ENCODE data around the gene ASCL4.
A peak's percentile ranks its signal among the peaks of the same experiment; 100 is the strongest.
"Not testable (repeated sequence)": the region's sequence is repeated elsewhere in the genome, so short reads cannot be mapped to it uniquely, and the experiment has no call there.

ASCL4 gene, protein sequence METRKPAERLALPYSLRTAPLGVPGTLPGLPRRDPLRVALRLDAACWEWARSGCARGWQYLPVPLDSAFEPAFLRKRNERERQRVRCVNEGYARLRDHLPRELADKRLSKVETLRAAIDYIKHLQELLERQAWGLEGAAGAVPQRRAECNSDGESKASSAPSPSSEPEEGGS

DNA sequence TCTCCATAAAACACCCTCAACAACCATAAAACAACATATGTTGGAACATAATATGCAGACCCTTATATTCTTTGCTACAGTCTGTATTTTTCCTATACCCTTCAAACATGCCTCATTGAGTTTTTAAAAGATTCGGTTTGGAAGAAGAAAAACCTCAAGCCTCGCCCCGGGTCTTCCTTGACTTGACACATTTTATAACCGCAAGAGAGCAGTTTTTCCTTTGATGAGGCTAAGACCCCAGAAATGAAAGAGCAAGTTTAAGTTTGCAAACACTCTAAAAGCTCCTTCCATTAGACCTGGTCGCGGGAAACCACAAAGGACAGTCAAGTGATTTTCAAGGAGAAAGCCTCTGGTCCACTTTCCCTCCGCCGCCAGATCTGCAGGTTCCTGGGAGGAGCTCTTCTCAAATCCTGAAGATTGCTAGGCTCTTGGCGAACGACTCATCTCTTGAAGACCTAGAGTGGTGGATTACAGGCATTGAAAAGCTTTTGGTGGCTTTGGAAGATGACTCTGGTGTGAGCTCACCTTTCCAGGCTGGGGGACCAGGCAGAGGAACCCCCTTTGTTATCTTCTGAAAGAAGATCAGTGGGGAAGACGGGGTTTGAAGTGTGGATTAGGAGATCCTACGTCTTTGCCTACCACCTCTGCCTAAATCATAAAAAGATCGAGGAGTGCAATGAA is at the start of gene ASCL4:
ASCL4 (plus strand) TSS at position 356 of the 681 bp plus-strand sequence. CDS start 515 bp downstream, outside the sequence.
- DNase-seq = no peak

DNA sequence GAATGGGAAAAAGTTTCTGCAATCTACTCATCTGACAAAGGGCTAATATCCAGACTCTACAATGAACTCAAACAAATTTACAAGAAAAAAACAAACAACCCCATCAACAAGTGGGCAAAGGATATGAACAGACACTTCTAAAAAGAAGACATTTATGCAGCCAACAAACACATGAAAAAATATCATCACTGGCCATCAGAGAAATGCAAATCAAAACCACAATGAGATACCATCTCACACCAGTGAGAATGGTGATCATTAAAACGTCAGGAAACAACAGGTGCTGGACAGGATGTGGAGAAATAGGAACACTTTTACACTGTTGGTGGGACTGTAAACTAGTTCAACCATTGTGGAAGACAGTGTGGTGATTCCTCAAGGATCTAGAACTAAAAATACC is 47.2 kb upstream of the ASCL4 start:
- not testable (repeated sequence) for DNase-seq

DNA sequence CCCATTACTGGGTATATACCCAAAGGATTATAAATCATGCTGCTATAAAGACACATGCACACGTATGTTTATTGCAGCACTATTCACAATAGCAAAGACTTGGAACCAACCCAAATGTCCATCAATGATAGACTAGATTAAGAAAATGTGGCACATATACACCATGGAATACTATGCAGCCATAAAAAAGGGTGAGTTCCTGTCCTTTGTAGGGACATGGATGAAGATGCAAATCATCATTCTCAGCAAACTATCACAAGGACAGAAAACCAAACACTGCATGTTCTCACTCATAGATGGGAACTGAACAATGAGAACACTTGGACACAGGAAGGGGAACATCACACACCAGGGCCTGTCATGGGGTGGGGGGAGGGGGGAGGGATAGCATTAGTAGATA is 46.8 kb upstream of the ASCL4 start:
- DNase-seq = not testable (repeated sequence)

DNA sequence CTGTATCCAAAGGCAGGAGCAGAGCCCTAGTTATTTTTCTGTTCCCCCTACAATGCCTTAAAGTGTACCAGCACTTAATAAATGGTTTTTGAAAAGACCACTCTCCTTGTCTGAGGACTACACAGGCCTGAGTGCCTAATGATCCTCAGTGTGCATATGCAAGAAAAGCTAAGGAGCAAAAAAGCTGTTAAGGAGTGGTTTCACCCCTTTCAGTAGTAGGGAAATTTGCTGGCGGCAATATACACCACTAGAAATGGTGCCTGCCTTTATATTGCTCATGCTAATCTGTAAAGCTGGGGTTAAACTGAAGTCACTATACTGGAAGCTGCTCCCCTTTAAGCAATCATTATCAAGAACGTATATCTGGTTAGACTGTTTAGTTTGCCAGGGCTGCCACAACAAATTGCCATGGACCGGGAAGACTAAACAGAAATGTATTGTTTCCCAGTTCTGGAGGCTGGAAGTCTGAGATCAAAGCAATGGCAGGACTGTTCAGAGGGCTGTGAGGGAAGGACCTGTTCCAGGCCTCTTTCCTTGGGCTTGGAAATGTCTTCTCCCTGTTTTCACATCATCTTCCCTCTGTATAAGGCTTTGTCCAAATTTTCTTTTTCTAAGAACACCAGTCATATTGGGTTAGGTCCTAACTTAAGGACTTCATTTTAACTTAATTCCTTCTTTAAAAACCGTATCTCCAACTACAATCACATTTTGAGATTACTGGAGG is 43.7 kb upstream of the ASCL4 start:
- no peak for DNase-seq

DNA sequence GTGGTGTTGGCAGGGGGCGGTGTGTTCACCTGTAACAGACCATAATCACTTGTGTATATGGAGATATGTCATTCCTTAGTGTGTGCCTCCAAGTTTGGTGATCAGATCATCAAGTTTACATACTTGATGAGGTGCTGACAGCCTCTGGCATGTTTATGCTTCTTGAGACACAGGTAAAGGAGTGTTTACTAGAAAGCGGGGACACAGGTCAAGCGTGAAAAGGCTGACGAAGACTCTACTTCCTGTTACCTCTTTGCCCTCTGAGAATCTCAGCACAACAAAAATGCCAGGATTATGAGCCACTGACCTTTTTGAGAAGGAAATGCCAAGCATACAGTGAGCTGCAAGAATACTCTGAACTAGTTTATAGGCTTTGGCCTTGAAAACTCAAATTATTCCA is 43.1 kb upstream of the ASCL4 start:
- no peak for DNase-seq

DNA sequence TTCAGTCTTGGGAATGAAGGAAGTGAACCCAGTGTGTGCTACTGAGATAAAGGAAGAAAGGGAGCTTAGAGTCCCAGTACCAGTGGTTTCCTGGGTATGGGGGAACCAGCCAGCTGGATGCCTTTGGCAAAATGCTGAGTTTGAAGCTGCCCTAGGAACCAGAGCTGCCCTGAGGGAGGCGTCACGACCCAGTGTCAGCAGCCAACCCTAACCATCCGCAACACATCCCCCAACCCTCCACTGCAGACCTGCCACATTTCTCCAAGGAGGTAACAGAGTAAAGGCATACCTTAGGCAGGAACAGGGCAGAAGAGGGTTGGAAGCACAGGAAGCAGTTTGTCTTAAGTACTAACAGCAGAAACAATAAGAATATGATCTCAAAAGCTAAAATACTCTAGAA is 42.1 kb upstream of the ASCL4 start:
- DNase-seq = peak; percentile 10

DNA sequence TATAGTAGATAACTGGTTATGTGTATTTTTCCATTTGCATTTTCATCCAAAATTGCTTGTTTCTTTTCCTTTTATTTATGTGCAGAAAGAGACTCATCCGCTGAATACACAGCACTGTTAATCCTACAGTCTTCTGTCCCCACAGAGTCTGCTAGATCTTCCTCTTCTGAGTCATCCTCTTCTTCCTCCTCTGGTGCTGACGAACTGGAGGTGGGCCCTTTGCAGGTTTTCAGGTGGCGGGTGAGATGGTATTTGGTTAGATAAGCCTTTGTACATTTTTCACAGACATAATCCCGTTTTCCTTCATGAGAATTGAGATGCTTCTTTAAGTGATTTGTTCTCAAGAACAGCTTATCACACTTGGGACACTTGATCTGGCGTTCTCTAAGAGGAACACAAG is 40.4 kb upstream of the ASCL4 start:
- no peak for DNase-seq

DNA sequence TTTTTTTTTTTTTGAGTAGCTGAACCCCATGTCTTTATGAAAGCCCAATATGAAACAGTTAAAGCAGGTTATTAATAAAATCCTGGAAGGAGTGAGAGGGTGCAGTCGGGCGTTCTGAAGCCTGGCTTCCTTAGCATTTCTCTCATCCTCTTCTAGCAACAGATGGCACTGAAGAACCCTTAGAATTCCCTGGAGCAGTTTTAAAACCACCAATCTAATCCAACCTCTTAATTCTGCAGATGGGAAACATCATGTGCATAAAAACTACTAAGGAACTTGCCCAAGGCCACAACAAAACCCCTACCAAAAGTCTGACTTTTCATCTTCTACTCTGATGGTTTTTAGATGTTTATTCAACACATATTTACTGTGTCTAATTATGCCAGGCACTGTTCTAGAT is 38.7 kb upstream of the ASCL4 start:
- DNase-seq = no peak

DNA sequence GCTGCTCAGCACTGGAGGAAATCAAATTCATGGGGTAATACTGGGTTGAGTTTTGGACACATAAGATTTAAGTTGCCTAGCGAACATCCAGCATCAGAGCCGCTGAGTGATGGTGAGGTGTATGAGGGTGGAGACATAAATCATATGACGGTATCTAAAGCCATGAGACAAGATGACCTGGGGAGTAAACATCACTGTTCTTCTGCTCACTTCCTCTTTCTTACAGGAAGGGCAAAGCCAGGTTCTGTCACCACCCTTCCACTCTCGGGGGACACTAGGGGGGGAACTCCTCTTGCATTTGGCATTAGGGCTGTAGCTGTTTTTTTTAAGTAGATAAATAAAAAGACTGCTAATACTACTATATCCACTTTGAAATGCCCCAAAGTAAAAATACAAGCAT is 37.6 kb upstream of the ASCL4 start:
- peak; percentile 63 for DNase-seq

DNA sequence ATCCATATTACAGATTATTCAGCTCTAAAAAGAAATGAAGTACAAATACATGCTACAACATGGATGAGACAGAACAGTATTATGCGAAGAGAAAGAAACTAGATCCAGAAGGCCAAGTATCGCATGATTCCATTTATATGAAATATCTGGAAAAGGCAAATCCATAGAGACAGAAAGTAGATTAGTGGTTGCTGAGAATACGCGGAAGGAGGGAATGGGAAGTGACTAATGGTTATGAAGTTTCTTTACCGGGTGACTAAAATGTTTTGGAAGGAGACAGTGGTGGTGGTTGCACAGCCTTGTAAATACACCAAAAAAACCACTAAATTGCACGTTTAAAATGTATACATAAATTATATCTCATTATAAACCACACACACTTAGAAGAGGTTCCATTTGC is 26.0 kb upstream of the ASCL4 start:
- DNase-seq = no peak

DNA sequence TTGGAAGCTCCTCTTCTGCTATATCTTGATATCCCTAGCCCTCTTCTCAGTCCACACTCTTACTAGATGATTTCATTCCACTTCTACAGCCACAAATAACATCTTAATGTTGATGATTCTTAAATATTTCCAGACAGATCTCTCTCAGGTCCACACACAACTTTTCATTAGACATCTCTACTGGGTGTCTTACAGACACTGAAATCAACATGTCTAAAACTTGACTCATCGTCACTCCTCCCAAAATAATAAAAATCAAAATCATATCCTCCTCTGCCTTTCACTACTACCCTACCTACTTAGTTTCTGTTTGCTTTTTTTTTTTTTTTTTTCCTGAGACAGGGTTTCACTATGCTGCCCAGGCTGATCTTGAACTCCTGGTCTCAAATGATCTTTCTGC is 25.4 kb upstream of the ASCL4 start:
- no peak for DNase-seq

DNA sequence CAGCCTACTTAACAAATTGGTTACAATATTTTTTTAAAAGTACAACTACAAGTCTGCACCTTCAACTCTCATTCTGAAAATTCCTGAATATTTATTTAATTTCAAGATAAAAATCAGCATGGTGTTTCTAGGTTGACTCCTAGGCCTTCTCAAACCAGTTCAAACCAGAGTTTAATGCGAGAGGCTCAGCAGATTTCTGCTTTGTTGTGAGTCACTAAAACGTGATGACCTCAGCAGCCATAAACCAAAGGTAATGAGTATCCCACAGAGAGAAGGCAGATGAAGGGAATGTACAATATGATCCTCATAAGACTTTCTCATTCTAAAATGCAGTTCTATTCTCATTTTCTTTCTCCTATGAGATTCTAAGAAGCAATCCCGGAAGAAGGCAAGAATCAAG is 15.1 kb upstream of the ASCL4 start:
- DNase-seq = peak; percentile 60

DNA sequence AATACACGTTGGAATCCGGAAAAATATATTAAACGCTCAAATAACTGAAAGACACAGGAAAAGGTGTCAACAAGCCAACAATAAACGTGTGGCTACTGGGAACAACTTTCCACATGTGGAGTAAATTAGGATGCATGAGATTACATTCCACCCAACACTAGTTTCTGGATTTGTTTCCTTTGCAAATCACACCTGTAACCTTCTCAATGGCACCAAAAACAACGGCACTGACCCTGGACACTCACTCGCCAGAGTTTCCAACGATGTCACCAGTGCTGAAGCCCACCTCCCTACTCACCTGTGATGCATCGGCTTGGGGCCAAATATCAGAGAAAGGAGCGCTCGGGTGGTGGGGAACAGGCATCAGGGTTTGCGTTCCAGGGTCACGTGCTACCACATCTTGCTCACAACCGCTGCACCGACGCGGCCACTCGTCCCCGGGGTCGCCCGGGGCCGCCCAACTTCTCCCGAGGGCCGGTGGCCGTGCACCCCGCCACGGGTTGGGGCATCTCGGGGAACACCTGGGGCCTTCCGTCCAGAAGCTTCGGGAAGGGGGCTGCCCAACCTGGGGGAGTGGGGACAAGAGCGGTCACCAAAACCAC is 14.2 kb upstream of the ASCL4 start:
- DNase-seq = peak; percentile 59

DNA sequence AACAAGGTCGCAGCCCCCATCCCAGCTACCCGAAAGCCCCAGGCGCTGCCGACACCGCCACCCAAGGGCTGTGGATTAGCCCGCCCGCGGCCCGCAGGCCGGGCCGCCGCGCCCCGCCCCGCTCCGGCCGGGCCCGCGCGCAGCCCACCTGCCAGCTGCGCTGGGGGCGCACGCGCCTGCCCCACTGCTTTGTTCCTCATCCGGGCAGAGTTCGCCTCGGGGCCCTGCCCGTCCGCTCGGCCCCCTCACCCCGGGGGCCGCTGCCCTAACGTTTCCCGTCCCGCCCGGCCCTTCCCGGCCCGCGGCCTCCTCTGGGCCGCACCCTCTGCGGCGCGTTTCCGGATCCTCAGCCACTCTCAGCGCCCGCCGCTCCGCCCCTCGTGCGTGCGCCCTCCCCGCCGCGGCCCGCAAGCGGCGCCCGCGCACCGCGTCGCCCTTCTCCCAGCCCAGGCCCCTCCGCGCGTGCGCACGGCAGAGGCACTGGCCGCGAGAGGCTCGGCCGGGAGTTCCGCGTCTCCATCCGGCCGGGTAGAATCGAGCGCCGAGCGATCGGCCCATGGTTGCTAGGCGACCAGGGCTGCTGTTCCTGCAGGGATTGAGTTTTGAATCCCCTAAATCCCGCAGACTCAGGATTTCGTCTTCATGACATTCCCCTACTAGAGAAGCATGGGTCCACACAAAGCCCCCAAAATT is 13.5 kb upstream of the ASCL4 start, which contains the start of gene PRDM4:
PRDM4 (minus strand) TSS at position 329 of the 693 bp plus-strand sequence. CDS start 622 bp downstream, outside the sequence.
- DNase-seq = peak; percentile 96

DNA sequence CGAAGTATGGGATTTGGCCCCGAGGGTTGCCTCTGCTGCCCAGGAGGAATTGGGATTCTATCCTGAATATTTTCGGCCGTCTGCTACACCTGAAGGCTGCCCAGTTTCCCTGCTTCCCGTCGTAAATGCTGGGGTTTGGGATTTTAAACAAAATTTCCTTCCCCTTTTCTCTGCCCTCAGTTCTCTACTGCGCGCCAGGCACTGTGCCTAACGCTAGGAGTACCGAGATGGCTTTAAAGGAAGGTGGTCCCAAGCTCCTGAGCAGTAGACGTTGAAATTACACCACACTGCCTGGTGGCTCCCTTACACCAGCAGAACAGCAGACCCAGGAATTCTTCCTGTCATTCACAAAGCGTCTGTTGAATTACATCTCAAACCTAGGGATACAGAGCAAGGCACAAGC is 13.0 kb upstream of the ASCL4 start:
- DNase-seq = peak; percentile 32

DNA sequence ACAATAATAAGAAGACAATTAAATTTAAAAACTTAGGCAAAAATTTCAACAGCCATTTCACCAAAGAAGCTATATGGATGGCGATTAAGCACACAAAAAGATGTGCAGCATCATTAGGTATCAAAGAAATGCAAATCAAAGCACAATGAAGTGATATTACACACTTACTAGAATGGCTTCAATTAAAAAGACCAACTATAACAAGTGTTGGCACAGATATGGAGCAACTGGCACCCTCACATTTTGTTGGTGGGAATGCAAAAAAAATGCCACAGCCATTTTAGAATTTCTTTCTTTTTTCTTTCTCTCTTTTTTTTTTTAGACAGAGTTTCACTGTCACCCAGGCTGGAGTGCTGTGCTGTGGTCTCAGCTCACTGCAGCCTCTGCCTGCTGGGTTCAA is 11.6 kb upstream of the ASCL4 start:
- DNase-seq = no peak

DNA sequence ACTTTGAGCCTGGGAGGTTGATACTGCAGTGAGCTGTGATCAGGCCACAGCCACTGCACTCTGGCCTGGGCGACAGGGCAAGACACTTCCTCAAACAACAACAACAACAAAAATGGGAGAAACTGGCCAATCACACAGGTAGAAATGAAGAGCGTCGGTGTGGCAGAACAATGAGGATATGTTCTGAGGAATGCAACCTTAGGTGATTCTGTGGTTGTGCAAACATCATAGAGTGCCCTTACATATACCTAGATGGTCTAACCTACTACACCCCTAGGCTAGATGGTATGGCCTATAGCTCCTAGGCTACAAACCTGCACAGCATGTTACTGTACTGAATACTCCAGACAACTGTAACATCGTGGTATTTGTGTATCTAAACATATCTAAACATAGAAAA is 9.9 kb upstream of the ASCL4 start:
- no peak for DNase-seq

DNA sequence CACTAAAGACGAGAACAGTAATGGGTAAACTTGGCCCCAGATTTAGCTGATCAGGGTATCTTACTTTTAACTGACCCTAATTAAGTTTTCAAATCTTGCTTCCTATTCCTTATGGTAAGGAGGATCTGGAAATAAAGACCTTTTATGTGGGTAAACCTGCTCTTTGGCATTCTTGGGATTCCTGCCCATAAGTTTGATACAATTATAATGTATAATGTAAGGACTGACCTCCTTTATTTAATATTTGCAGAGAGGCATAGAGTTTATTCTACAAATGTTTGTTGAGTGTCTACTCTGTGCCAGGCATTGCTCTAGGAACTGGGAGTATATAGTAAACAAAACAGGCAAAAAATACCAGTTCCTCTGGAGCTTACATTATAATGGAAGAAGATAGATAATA is 9.2 kb upstream of the ASCL4 start:
- DNase-seq = no peak

DNA sequence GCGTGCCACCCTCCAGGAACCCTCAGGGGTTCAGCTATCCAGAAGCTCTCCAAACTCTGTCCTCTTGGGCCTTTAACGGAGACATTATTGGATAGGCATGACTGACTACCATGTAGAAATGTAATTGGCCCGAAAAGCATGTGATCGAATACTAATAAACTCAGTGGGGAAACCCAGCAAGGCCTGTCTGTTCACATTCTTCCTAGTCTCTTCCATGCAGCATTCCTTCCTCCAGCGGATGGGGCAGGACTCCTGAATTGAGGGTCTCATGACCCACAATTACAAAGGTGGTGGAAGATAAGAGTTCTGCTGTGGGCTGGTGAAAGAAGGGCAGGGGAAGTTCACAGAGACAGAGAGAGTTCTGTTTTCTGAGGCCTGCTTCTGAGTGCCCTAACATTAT is 7.0 kb upstream of the ASCL4 start:
- DNase-seq = no peak

DNA sequence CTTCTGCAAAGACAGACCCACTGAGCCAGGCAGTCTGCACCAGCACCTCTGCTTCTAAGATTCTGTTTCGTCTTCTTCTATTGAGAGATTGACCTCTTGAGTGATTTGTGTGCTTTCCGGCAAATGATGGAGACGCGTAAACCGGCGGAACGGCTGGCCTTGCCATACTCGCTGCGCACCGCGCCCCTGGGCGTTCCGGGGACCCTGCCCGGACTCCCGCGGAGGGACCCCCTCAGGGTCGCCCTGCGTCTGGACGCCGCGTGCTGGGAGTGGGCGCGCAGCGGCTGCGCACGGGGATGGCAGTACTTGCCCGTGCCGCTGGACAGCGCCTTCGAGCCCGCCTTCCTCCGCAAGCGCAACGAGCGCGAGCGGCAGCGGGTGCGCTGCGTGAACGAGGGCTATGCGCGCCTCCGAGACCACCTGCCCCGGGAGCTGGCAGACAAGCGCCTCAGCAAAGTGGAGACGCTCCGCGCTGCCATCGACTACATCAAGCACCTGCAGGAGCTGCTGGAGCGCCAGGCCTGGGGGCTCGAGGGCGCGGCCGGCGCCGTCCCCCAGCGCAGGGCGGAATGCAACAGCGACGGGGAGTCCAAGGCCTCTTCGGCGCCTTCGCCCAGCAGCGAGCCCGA is 703 bp downstream of the ASCL4 start:
- peak; percentile 7 for DNase-seq

DNA sequence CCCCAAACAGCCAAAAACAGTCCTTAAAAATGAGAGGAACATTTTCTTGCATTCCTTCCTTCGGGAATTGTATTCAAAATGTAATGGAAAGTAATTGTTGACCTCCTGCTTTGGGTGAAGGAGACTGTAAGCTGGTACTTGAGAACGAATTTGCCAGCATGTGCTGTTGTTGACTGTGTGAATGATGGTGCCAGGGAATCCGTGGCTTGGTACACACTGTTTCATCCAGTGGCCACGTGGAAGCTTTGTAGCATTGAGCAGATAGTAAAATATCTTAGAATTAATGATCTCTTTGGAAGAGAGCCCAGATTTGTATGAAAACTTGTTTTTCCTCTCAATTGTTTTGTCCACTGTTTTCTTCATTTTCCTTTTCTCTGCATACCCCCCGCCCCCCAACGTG is 1.7 kb downstream of the ASCL4 start:
- no peak for DNase-seq

DNA sequence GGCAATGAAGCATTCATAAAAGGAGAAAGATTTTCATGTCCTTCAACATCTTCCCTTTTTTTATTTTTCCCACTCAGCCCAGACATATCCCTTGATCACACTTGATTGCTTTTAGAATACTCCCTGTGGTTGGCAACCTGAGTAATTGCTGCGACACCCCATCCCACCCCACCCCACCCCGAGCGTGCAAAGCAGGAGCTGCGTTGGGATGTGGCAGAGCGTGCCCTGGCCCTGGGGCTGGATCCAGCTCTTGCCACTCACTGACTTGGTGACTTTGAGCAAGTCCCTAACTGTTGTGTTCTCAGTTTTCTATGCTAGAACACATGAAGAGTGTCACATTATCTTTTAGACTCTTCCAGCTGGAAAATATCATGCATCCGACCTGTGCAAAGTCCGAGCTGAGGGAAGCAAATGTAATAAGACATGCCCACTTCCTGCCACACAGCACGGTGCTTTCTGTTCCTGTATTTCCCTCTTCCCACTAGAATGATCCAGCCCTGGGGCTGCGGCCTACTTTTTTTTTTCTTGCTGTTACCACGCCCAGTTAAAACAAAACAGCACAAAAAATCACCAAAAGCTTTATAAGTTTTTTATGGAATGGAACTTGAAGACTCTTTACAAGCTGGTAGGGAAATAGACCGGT is 4.0 kb downstream of the ASCL4 start:
- DNase-seq = no peak

Measured in hematopoietic multipotent progenitor cell treated with erythropoietin and hydrocortisone succinate and interleukin-3 and kit ligand, for 6 days (in vitro differentiated cells).